A172 (cell line): ENCODE data around the gene ZNF691. TPM values are rescaled to one million over a fixed set of nuclear protein-coding genes. Genes with fewer than 3 reads are reported as not detected.
"Not testable (repeated sequence)": the region's sequence is repeated elsewhere in the genome, so short reads cannot be mapped to it uniquely, and the experiment has no call there.

Source experiments
- DNase-seq: peaks from one replicate; pipeline ENCODE4 v3.0.0-alpha.2; 2015; ENCODE audit warnings: low spot score
- total RNA-seq: library from RNA; depleted of rRNA; stranded (reverse); fragments of >200 nt; shearing (Covaris generic); gene quantifications from 2 replicates; pipeline ENCODE4 v1.2.3, GENCODE V29; 2014

Gene ZNF691
- total RNA-seq, 1 experiment from 2014 or later = 4.4 TPM

GRCh38 chr1:42832641-42833240 is 13.7 kb upstream of the ZNF691 start:
- DNase-seq = no peak

GRCh38 chr1:42833981-42834380 is 12.4 kb upstream of the ZNF691 start:
- no peak for DNase-seq

- no peak for DNase-seq
Measured at GRCh38 chr1:42834803-42835202, 11.6 kb upstream of the ZNF691 start.

GRCh38 chr1:42835422-42835821 is 11.0 kb upstream of the ZNF691 start:
- no peak for DNase-seq

GRCh38 chr1:42837709-42838108 is 8.7 kb upstream of the ZNF691 start:
- no peak for DNase-seq

- DNase-seq = no peak
Measured at GRCh38 chr1:42838482-42839190, 7.8 kb upstream of the ZNF691 start.

GRCh38 chr1:42841010-42841409 is 5.4 kb upstream of the ZNF691 start:
- no peak for DNase-seq

- DNase-seq = no peak
Measured at GRCh38 chr1:42841440-42842147, 4.8 kb upstream of the ZNF691 start.

- no peak for DNase-seq
Measured at GRCh38 chr1:42844592-42845140, 1.7 kb upstream of the ZNF691 start.

GRCh38 chr1:42845193-42845592 is 1.2 kb upstream of the ZNF691 start:
- DNase-seq = no peak

GRCh38 chr1:42845866-42846256 is 552 bp upstream of the ZNF691 start:
- no peak for DNase-seq

GRCh38 chr1:42847111-42847595 is 740 bp downstream of the ZNF691 start:
- DNase-seq = no peak

GRCh38 chr1:42847721-42848460 is 1.5 kb downstream of the ZNF691 start:
- no peak for DNase-seq

GRCh38 chr1:42848823-42849537 is 2.6 kb downstream of the ZNF691 start:
- no peak for DNase-seq

- no peak for DNase-seq
Measured at GRCh38 chr1:42849944-42850343, 3.5 kb downstream of the ZNF691 start.

- no peak for DNase-seq
Measured at GRCh38 chr1:42851420-42851819, 5.0 kb downstream of the ZNF691 start.

GRCh38 chr1:42851960-42852607 is 5.7 kb downstream of the ZNF691 start:
- DNase-seq = no peak

- DNase-seq = no peak
Measured at GRCh38 chr1:42852608-42852980, 6.2 kb downstream of the ZNF691 start.

GRCh38 chr1:42853116-42853884 is 6.9 kb downstream of the ZNF691 start:
- no peak for DNase-seq

- DNase-seq = not testable (repeated sequence)
Measured at GRCh38 chr1:42856554-42856953, 10.1 kb downstream of the ZNF691 start.
